ENCODE data around the gene TYW1B.
"Not testable (repeated sequence)": the region's sequence is repeated elsewhere in the genome, so short reads cannot be mapped to it uniquely, and the experiment has no call there.

TYW1B gene

GRCh38 chr7:72618435-72619180 lies 209.4 kb downstream of the TYW1B start:
- DNase-seq = not testable (repeated sequence)

- not testable (repeated sequence) for DNase-seq
These were observed 218.2 kb downstream of the TYW1B start for GRCh38 chr7:72609761-72610160.

GRCh38 chr7:72607988-72608387 lies 220.0 kb downstream of the TYW1B start:
- not testable (repeated sequence) for DNase-seq

- DNase-seq = not testable (repeated sequence)
These were observed 222.1 kb downstream of the TYW1B start for GRCh38 chr7:72605863-72606431.

- DNase-seq = not testable (repeated sequence)
These were observed 223.0 kb downstream of the TYW1B start for GRCh38 chr7:72604771-72605611.

DNA sequence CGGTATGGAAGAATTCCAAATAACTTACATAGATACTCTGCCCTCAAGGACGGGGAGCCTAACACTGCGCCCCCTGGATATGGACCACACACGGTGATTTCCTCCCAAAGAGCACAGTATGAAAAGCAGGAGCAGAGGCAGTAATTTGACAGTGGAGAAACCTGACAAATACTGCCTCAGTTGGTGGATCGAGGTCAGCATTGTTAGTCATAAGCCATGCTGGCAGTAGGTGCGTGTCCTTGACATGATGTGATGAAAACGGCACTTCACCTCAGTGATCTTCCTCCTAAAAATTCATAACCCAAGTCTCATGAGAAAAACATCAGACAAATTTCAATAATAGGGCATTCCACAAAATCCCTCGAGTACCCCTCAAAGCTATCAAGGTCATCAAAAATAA lies 224.5 kb downstream of the TYW1B start:
- not testable (repeated sequence) for DNase-seq

GRCh38 chr7:72603073-72603472 lies 224.9 kb downstream of the TYW1B start:
- DNase-seq = no peak

GRCh38 chr7:72601683-72602082 lies 226.3 kb downstream of the TYW1B start:
- not testable (repeated sequence) for DNase-seq

GRCh38 chr7:72590023-72590422 lies 238.0 kb downstream of the TYW1B start:
- DNase-seq = not testable (repeated sequence)

DNA sequence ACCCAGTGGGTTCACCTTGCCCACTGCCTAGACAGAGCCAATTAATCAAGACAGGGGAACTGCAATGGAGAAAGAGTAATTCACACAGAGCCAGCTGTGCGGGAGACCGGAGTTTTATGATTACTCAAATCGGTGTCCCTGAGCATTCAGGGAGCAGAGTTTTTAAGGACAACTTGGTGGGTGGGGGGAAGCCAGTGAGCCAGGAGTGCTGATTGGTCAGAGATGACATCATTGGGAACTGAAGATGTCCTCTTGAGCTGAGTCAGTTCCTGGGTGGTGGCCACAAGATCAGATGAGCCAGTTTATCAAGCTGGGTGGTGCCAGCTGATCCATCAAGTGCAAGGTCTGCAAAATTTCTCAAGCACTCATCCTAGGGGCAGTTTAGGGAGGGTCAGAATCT lies 240.7 kb downstream of the TYW1B start:
- not testable (repeated sequence) for DNase-seq

DNA sequence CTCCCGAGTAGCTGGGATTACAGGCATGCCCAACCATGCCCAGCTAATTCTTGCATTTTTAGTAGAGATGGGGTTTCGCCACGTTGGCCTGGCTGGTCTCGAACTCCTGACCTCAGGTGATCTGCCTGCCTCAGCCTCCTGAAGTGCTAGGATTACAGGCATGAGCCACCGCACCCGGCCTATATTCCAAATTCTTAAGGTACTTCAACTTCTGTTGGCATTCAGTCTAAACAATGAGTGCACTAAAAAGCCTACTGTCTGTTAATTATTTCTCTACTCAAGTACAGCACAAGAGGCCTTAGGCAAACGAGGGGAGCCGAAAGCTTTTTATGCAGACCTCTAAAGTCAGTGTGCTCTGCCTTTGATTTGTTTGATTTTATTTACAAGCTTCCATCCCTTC lies 243.4 kb downstream of the TYW1B start:
- DNase-seq = not testable (repeated sequence)

DNA sequence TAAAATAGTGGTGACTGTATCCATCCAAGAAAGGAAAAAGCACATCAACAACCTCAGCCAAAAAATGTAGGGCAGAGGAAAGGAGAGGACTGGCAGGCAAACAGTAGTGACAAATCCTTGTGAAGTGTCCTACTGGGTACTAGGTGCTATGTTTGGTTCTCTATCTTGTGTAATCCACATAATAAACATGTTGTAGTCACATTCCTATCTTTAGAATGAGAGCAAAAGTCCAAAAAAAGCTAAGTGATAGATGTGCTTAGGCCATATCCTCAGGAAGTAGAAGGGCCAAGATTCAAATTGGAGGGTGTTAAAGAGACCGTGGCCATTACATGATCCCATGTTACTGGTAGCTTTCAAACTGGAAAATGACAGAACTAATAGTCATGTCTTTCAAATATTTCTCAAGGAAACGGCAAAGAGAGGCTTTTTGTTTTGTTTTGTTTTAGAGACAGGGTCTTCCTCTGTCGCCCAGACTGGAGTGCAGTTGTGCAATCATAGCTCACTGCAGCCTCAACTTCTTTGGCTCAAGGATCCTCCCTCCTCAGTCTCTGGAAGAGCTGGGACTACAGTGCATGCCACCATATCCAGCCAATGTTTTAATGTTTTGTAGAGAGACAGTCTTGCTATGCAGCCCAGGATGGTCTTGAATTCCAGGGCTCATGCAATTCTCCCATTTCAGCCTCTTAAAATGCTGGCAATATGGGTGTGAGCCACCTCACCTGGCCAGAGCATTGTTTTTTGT lies 244.2 kb downstream of the TYW1B start:
- not testable (repeated sequence) for DNase-seq

- not testable (repeated sequence) for DNase-seq
These were observed 247.7 kb downstream of the TYW1B start for GRCh38 chr7:72580142-72580770.

- DNase-seq = no peak
These were observed 250.9 kb downstream of the TYW1B start for GRCh38 chr7:72577107-72577506.

- not testable (repeated sequence) for DNase-seq
These were observed 266.0 kb downstream of the TYW1B start for GRCh38 chr7:72561988-72562387.

DNA sequence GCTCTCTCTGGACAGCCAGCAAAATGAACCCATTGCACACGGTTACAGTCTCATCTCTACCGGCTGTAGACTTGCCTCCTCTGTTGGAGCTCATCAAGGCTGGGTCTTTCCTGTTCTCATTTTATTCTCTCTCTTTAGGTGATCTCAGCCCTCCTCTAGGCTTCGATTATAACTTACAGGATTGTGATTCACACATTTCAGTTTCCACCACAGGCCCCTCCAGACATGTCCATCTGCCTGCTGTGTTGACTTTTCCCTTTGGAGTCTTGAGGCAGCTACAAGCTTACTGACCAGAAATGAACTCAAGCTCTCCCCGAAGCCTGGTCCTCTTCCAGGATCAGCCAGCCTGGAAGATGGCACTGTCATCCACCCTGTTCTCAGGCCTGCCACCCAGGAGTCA lies 268.5 kb downstream of the TYW1B start:
- DNase-seq = not testable (repeated sequence)

DNA sequence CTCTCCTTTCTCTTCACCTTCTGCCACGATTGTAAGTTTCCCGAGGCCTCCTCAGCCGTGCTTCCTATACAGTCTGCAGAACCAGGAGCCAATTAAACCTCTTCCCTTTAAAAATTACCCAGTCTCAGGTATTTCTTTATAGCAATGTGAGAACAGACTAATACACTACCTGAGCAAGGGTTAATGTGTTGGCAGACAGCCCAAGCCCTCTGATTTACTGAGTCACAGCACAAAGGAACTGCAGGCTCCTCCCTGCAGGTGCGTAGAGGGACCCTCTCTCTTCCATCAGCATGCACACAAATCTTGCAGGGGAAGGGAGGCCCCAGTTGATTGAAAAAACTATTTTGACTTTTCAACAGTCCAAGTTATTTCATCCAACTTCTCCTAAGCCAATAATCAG lies 271.3 kb downstream of the TYW1B start:
- DNase-seq = not testable (repeated sequence)

- DNase-seq = not testable (repeated sequence)
These were observed 272.8 kb downstream of the TYW1B start for GRCh38 chr7:72555238-72555637.

DNA sequence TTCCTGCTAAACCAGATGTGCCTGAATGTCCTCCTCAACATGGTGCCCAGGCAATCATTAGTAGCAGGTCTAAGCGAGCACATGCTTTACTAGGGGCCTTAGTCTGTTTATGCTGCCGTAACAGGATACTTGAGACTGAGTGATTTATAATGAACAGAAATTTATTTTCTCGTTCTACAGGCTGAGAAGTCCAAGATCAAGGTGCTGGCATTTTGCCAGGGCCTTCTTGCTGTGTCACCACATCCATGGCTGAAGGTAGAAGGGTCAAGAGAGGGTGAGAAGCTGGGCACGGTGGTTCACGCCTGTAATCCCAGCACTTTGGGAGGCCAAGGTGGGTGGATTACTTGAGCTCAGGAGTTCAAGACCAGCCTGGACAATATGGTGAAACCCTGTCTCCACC lies 273.6 kb downstream of the TYW1B start:
- DNase-seq = not testable (repeated sequence)

- DNase-seq = not testable (repeated sequence)
These were observed 277.5 kb downstream of the TYW1B start for GRCh38 chr7:72550454-72550853.

- not testable (repeated sequence) for DNase-seq
These were observed 281.3 kb downstream of the TYW1B start for GRCh38 chr7:72546586-72547237.

GRCh38 chr7:72544531-72544930 lies 283.5 kb downstream of the TYW1B start:
- DNase-seq = not testable (repeated sequence)
